GM19324 (cell line): Measurements from ENCODE around the gene CSMD2.

Source experiments
- ATAC-seq: cut with Tn5 transposase; IDR thresholded peaks from one replicate; pipeline ENCODE4 v1.9.1; 2021; ENCODE audit warnings: mild to moderate bottlenecking, moderate library complexity; ENCODE audit not compliant: unreplicated experiment, low FRiP score

CSMD2 gene

GRCh38 chr1:33661811-33662454 lies 503.1 kb downstream of the CSMD2 start:
- ATAC-seq, result no peak

GRCh38 chr1:33660956-33661355 lies 504.1 kb downstream of the CSMD2 start:
- no peak for ATAC-seq

- no peak for ATAC-seq
Measured at GRCh38 chr1:33660244-33660643, 504.8 kb downstream of the CSMD2 start.

GRCh38 chr1:33659641-33660040 lies 505.4 kb downstream of the CSMD2 start:
- no peak for ATAC-seq

- ATAC-seq, result no peak
Measured at GRCh38 chr1:33657833-33658232, 507.2 kb downstream of the CSMD2 start.

GRCh38 chr1:33656467-33657005 lies 508.5 kb downstream of the CSMD2 start:
- no peak for ATAC-seq

- ATAC-seq, result no peak
Measured at GRCh38 chr1:33655496-33655895, 509.5 kb downstream of the CSMD2 start.

GRCh38 chr1:33654267-33654834 lies 510.7 kb downstream of the CSMD2 start:
- no peak for ATAC-seq

- ATAC-seq, result no peak
Measured at GRCh38 chr1:33653226-33653625, 511.8 kb downstream of the CSMD2 start.

- no peak for ATAC-seq
Measured at GRCh38 chr1:33650708-33651107, 514.3 kb downstream of the CSMD2 start.

GRCh38 chr1:33649759-33650158 lies 515.3 kb downstream of the CSMD2 start:
- no peak for ATAC-seq

- no peak for ATAC-seq
Measured at GRCh38 chr1:33643216-33643615, 521.8 kb downstream of the CSMD2 start.

- no peak for ATAC-seq
Measured at GRCh38 chr1:33641104-33641830, 523.8 kb downstream of the CSMD2 start.

GRCh38 chr1:33640114-33640660 lies 524.8 kb downstream of the CSMD2 start:
- ATAC-seq, result no peak

- ATAC-seq, result no peak
Measured at GRCh38 chr1:33637846-33638440, 527.1 kb downstream of the CSMD2 start.

- no peak for ATAC-seq
Measured at GRCh38 chr1:33636209-33636608, 528.8 kb downstream of the CSMD2 start.

- ATAC-seq, result no peak
Measured at GRCh38 chr1:33635336-33636012, 529.6 kb downstream of the CSMD2 start.

GRCh38 chr1:33634806-33635205 lies 530.2 kb downstream of the CSMD2 start:
- ATAC-seq, result no peak

GRCh38 chr1:33634143-33634542 lies 530.9 kb downstream of the CSMD2 start:
- no peak for ATAC-seq

GRCh38 chr1:33633019-33633801 lies 531.8 kb downstream of the CSMD2 start:
- ATAC-seq, result no peak
